Ovary (tissue), 10 donors: ENCODE results near the gene KIF9. TPM values are rescaled to one million over a fixed set of nuclear protein-coding genes. Genes with fewer than 3 reads are reported as not detected.

Experiments used
- DNase-seq, 5 donors: peaks; one replicate each; pipeline ENCODE4 v3.0.0-alpha.2; 2019 to 2020
- H3K27ac ChIP-seq, 2 donors: fragments of 200-600 bp; one replicate each; pipeline versions ENCODE4 v1.5.1 to v1.8.0; 2019 to 2022
- H3K27me3 ChIP-seq: fragments of 200-600 bp; one replicate; pipeline ENCODE4 v1.8.0; 2022
- H3K36me3 ChIP-seq: fragments of 200-600 bp; sonication (generic); one replicate; pipeline ENCODE4 v1.5.1; 2019
- H3K4me1 ChIP-seq: one replicate; pipeline ENCODE4 v1.8.1; 2013; ENCODE audit warnings: mild to moderate bottlenecking, moderate library complexity; ENCODE audit not compliant: insufficient read depth
- H3K4me3 ChIP-seq: fragments of 200-600 bp; sonication (generic); one replicate; pipeline ENCODE4 v1.5.1; 2017
- H3K9me3 ChIP-seq, 2 donors: fragments of 200-600 bp in 1 of 2; sonication (generic) in 1 of 2; one replicate each; pipeline versions ENCODE4 v1.5.1 to v1.8.1; 2013 to 2019; ENCODE audit warnings: mild to moderate bottlenecking in 1 of 2, moderate library complexity in 1 of 2
- CTCF ChIP-seq, 3 donors: fragments of 450-650 bp in 2 of 3; fragments of 200-600 bp in 1 of 3; IDR thresholded peaks; one replicate each; pipeline versions ENCODE4 v1.5.1 to v1.8.0; 2016 to 2022; ENCODE audit warnings: antibody characterized with exemption in 3 of 3, mild to moderate bottlenecking in 1 of 3
- EP300 ChIP-seq: sonication (generic); formaldehyde crosslinking; IDR thresholded peaks from one replicate; pipeline ENCODE4 v1.6.1; 2017; ENCODE audit warnings: antibody characterized with exemption
- POLR2A ChIP-seq: fragments of 450-650 bp; IDR thresholded peaks from one replicate; pipeline ENCODE4 v1.6.1; 2017; ENCODE audit warnings: antibody characterized with exemption, mild to moderate bottlenecking, moderate library complexity
- WGBS, 3 donors: extraction: QIAGEN DNeasy Blood & Tissue Kit in 1 of 3; methylation state at CpG; one replicate each; pipeline versions ENCODE4 v1.1.5 to v1.1.7; 2013 to 2017; 5-methylcytosine and 5-hydroxymethylcytosine counted together
- intact Hi-C, 4 donors: fragments of 100-400 bp; cut with DNase I; formaldehyde crosslinking; loops; one replicate each; pipeline versions ENCODE4 v1.11.0 to v1.15.1; 2022 to 2023
- long read RNA-seq, 3 donors: library from polyadenylated mRNA in 2 of 3; unstranded in 2 of 3; transcript quantifications; one replicate each; pipeline ENCODE4 v2.0.0 and lab custom pipeline, GENCODE V29; 2021 to 2026
- polyA plus RNA-seq, 2 donors: library from polyadenylated mRNA; stranded (reverse); fragments of 200-250 nt in 1 of 2; fragments of 350-450 nt in 1 of 2; fragmentation: Illumina TruSeq in 1 of 2; extraction: RNeasy Lipid Tissue Mini Kit (QIAGEN cat#74804) in 1 of 2; gene quantifications; one replicate each; pipeline ENCODE4 v1.2.3, GENCODE V29; 2013 to 2014
- total RNA-seq, 7 donors: library from RNA; depleted of rRNA in 2 of 7; stranded (reverse); fragments of >200 nt in 2 of 7; fragmentation: NEBNext Ultra II Directional in 3 of 7; extraction: Animal tissue kit (Norgen Biotek cat#: 25700) in 3 of 7; gene quantifications; one replicate each; pipeline versions ENCODE4 v1.1.0 to v1.2.4, GENCODE V29; 2016 to 2023
- donor health status: DM: no; HTN: no; CAD: no; lungs with moderate emphysema.
- donor health status: DM: no; HTN: no; CAD: no.
- donor health status: Bipolar disorder and iron deficiency.
- donor health status: DM: yes; HTN: yes; CAD: no.
- donor health status: DM: no; HTN: no; CAD: no.
- donor health status: DM: yes; HTN: yes; CAD: no.

Gene KIF9, protein sequence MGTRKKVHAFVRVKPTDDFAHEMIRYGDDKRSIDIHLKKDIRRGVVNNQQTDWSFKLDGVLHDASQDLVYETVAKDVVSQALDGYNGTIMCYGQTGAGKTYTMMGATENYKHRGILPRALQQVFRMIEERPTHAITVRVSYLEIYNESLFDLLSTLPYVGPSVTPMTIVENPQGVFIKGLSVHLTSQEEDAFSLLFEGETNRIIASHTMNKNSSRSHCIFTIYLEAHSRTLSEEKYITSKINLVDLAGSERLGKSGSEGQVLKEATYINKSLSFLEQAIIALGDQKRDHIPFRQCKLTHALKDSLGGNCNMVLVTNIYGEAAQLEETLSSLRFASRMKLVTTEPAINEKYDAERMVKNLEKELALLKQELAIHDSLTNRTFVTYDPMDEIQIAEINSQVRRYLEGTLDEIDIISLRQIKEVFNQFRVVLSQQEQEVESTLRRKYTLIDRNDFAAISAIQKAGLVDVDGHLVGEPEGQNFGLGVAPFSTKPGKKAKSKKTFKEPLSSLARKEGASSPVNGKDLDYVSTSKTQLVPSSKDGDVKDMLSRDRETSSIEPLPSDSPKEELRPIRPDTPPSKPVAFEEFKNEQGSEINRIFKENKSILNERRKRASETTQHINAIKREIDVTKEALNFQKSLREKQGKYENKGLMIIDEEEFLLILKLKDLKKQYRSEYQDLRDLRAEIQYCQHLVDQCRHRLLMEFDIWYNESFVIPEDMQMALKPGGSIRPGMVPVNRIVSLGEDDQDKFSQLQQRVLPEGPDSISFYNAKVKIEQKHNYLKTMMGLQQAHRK
- total RNA-seq (10 to 100 TPM in 1 of 7 donors, 1 to 10 TPM in 6; 2.5 to 29.4 (median 4.5) TPM), polyA plus RNA-seq (1 to 10 TPM; 6.9 to 7.2 TPM)
- long read RNA-seq, donor 1, partial matches to known transcripts = 0 of 3 reads
- long read RNA-seq, donor 1, other reads (novel, unspliced or antisense) = 3 of 3 reads
- long read RNA-seq, donor 2, transcript KIF9-205 (3 exons, 633 nt) = major isoform, 8 of 11 reads
- long read RNA-seq, donor 2, partial matches to known transcripts = 0 of 11 reads
- long read RNA-seq, donor 2, other reads (novel, unspliced or antisense) = 0 of 11 reads
- long read RNA-seq, donor 3, partial matches to known transcripts = 0 of 5 reads
- long read RNA-seq, donor 3, other reads (novel, unspliced or antisense) = 1 of 5 reads

DNA sequence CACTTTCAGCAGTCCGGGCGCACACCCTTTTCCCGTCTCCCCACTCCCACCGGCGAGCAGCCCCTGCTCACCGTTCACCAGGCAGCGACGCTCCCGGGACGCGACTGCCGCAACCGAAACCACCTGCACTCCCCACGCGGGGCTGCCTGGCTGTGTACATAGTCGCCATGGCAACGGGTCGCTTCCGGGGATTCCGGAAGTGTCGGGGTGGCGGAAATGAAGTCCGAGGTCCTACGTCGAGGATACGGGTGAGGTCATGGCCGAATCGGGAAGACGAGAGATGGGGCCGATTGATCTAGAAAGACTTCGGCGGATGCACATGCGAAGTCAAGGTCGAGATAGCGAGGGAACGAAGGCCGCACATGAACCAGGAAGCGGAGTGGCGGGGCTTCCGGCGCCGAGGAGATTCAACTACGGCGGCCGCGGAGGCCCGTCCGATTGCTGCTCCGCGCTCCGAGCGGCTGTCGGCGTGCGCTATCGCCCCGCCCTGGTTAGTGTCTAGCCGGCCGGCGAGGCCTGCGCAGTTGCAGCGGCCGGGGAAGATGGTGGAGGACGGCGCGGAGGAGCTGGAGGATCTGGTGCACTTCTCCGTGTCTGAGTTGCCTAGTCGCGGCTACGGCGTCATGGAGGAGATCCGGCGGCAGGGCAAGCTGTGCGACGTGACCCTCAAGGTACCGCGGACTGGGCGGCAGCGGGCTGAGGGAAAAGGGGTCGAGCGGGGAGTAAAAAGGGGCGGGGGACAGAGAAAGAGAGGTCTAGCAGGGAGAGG, at the start of gene KIF9, which contains the start of gene KLHL18:
Gene KIF9 (minus strand): TSS at position 376 of the 769 bp plus-strand sequence. CDS start 5,425 bp downstream, outside the sequence.
Gene KLHL18 (plus strand): TSS at position 521 of the 769 bp plus-strand sequence. CDS start 22 bp downstream, at position 543.
- Histone ChIP-seq H3K4me3 (peak within 1 kb of the TSS; percentile 80), H3K4me1 (peaks cover 9% of the 10 kb centered on the region), H3K27ac (peak within 1 kb of the TSS; percentile 51 to 77), H3K9me3 (no peaks in the 10 kb centered on the region), H3K36me3 (no peaks in the 10 kb centered on the region), H3K27me3 (no peaks in the 10 kb centered on the region)
- 0% methylated on average over 73 to 82 of the region's 82 CpGs for WGBS, 3 donors
- intact Hi-C loops = no loop called here
- TF ChIP-seq POLR2A (peak; percentile 53), EP300 (peak; percentile 65), CTCF (IDR thresholded peaks at IDR 0.05) (peak in 1 of 3 donors; percentile 13)
- DNase-seq = peak; percentile 92 to 95 (median 94)

DNA sequence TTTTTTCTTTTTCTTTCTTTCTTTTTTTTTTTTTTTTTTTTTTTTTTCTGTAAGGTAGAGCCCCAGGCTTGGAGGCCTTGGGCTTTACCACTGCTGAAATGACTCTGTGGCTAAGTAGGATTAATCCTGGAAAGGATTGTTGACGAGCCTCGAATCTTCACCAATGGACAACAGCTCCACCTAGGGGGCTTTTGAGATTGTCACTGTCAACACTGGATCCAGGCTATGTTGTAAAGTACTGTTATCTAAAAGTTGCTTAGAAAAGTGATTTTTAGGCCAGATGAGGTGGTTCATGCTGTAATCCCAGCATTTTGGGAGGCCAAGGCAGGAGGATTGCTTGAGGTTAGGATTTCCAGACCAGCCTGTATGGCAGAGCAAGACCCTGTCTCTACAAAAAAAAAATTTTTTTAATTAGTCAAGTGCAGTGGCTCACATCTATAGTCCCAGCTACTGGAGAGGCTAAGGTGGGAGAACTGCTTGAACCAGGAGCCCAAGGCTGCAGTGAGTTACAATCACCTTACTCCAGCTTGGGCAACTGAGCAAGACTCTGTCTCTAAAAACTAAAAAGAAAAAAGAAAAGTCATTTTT, 41.8 kb upstream of the KIF9 start:
- 0 to 3% (median 0%) methylated on average over 2 of the region's 2 CpGs for WGBS, 3 donors
- no peak overlapping the region for H3K27ac ChIP-seq
- intact Hi-C loops = loop anchor here (5.0 to 10.0 kb wide), 3 partner anchors 390 to 620 kb away; partner anchors contain the start of gene TMIE (in 3 of the 4)

More for the DNA sequence above, 41.8 kb upstream of the KIF9 start:
- Histone ChIP-seq H3K4me1 (peaks cover 2% of the 10 kb centered on the region), H3K4me3 (no peak overlapping the region), H3K27me3 (no peaks in the 10 kb centered on the region), H3K9me3 (no peaks in the 10 kb centered on the region), H3K36me3 (no peaks in the 10 kb centered on the region)
- TF ChIP-seq EP300 (no peak), CTCF (IDR thresholded peaks at IDR 0.05) (peak; percentile 55 to 62 (median 62))
- DNase-seq = peak; percentile 46 to 73 (median 52)
